Epidermal melanocyte (primary cell): ENCODE results near the gene GAMT.
A peak's percentile ranks its signal among the peaks of the same experiment; 100 is the strongest.

Experiments used
- DNase-seq: peaks from one replicate; pipeline ENCODE4 v3.0.0; 2011; ENCODE audit warnings: low spot score; ENCODE audit not compliant: insufficient read length

The GAMT gene

GRCh38 chr19:1418951-1419738, 17.8 kb upstream of the GAMT start:
- no peak for DNase-seq

GRCh38 chr19:1418496-1418775, 17.1 kb upstream of the GAMT start:
- DNase-seq: no peak

GRCh38 chr19:1417681-1418495, 16.5 kb upstream of the GAMT start:
- DNase-seq: no peak

- DNase-seq: no peak
Measured at GRCh38 chr19:1417145-1417544, 15.8 kb upstream of the GAMT start.

GRCh38 chr19:1416014-1416841, 14.9 kb upstream of the GAMT start:
- no peak for DNase-seq

GRCh38 chr19:1412995-1413800, 11.9 kb upstream of the GAMT start:
- DNase-seq: no peak

- DNase-seq: no peak
Measured at GRCh38 chr19:1412323-1412923, 11.1 kb upstream of the GAMT start.

GRCh38 chr19:1411255-1412191, 10.2 kb upstream of the GAMT start:
- DNase-seq: no peak

GRCh38 chr19:1410789-1411188, 9.4 kb upstream of the GAMT start:
- no peak for DNase-seq

- no peak for DNase-seq
Measured at GRCh38 chr19:1410136-1410786, 8.9 kb upstream of the GAMT start.

GRCh38 chr19:1409204-1410005, 8.1 kb upstream of the GAMT start:
- DNase-seq: no peak

GRCh38 chr19:1408300-1409203, 7.2 kb upstream of the GAMT start:
- peak; percentile 31 for DNase-seq

GRCh38 chr19:1407528-1408299, 6.4 kb upstream of the GAMT start, which contains the start of gene DAZAP1:
Gene DAZAP1 (plus strand): TSS chr19:1407586. CDS start chr19:1407774, 188 bp downstream.
- DNase-seq: no peak

GRCh38 chr19:1406774-1407527, 5.6 kb upstream of the GAMT start:
- peak; percentile 98 for DNase-seq

- peak; percentile 50 for DNase-seq
Measured at GRCh38 chr19:1402411-1403070, 1.2 kb upstream of the GAMT start.
